ENCODE results near the gene FN3K.
"Not testable (repeated sequence)": the region's sequence is repeated elsewhere in the genome, so short reads cannot be mapped to it uniquely, and the experiment has no call there.

FN3K gene

GRCh38 chr17:82772026-82772425 lies 36.6 kb downstream of the FN3K start:
- DNase-seq (ENCODE audit: low spot score) (no peak), FAIRE-seq (no peak)

GRCh38 chr17:82774456-82774855 lies 39.0 kb downstream of the FN3K start:
- DNase-seq (ENCODE audit: low spot score), result not testable (repeated sequence)

GRCh38 chr17:82775001-82775823 lies 39.8 kb downstream of the FN3K start:
- FAIRE-seq, result no peak
- peak; percentile 87 for DNase-seq (ENCODE audit: low spot score)

More at GRCh38 chr17:82774456-82774855, 39.0 kb downstream of the FN3K start:
- not testable (repeated sequence) for FAIRE-seq

- FAIRE-seq (no peak), DNase-seq (ENCODE audit: low spot score) (no peak)
These were observed 41.0 kb downstream of the FN3K start for GRCh38 chr17:82776454-82776853.

- not testable (repeated sequence) for DNase-seq (ENCODE audit: low spot score); FAIRE-seq
These were observed 42.5 kb downstream of the FN3K start for GRCh38 chr17:82777778-82778375.

- no peak for FAIRE-seq
- no peak for DNase-seq (ENCODE audit: low spot score)
These were observed 44.1 kb downstream of the FN3K start for GRCh38 chr17:82779541-82779940.

GRCh38 chr17:82780195-82780594 lies 44.8 kb downstream of the FN3K start:
- DNase-seq (ENCODE audit: low spot score), result no peak
- FAIRE-seq, result peak; percentile 32

- FAIRE-seq (peak; percentile 27), DNase-seq (ENCODE audit: low spot score) (no peak)
These were observed 45.8 kb downstream of the FN3K start for GRCh38 chr17:82780971-82781893.

GRCh38 chr17:82781894-82782274 lies 46.5 kb downstream of the FN3K start:
- peak; percentile 63 for FAIRE-seq

GRCh38 chr17:82782657-82783207 lies 47.3 kb downstream of the FN3K start:
- peak; percentile 35 for FAIRE-seq
- no peak for DNase-seq (ENCODE audit: low spot score)

More at GRCh38 chr17:82781894-82782274, 46.5 kb downstream of the FN3K start:
- DNase-seq (ENCODE audit: low spot score), result peak; percentile 91

- DNase-seq (ENCODE audit: low spot score) (no peak), FAIRE-seq (no peak)
These were observed 48.1 kb downstream of the FN3K start for GRCh38 chr17:82783498-82783897.

GRCh38 chr17:82785581-82785980 lies 50.2 kb downstream of the FN3K start:
- peak; percentile 17 for FAIRE-seq

GRCh38 chr17:82786427-82786826 lies 51.0 kb downstream of the FN3K start:
- no peak for FAIRE-seq
- no peak for DNase-seq (ENCODE audit: low spot score)

More at GRCh38 chr17:82785581-82785980, 50.2 kb downstream of the FN3K start:
- not testable (repeated sequence) for DNase-seq (ENCODE audit: low spot score)

GRCh38 chr17:82787081-82787848 lies 51.9 kb downstream of the FN3K start:
- no peak for FAIRE-seq
- no peak for DNase-seq (ENCODE audit: low spot score)

GRCh38 chr17:82788206-82789001 lies 53.0 kb downstream of the FN3K start:
- DNase-seq (ENCODE audit: low spot score) (no peak), FAIRE-seq (peak; percentile 5)

GRCh38 chr17:82789051-82789592 lies 53.7 kb downstream of the FN3K start:
- FAIRE-seq, result no peak

GRCh38 chr17:82789806-82790205 lies 54.4 kb downstream of the FN3K start:
- DNase-seq (ENCODE audit: low spot score) (no peak), FAIRE-seq (no peak)

More at GRCh38 chr17:82789051-82789592, 53.7 kb downstream of the FN3K start:
- DNase-seq (ENCODE audit: low spot score), result no peak

GRCh38 chr17:82790391-82790790 lies 55.0 kb downstream of the FN3K start:
- FAIRE-seq (peak; percentile 84), DNase-seq (ENCODE audit: low spot score) (no peak)

- DNase-seq (ENCODE audit: low spot score), result peak; percentile 85
- FAIRE-seq, result peak; percentile 99
These were observed 56.1 kb downstream of the FN3K start for GRCh38 chr17:82791532-82791931.

All from urothelium cell line (cell line).